ENCODE measurements around the gene F3. TPM values are rescaled to one million over a fixed set of nuclear protein-coding genes. Genes with fewer than 3 reads are reported as not detected.

Gene F3
- total RNA-seq, 2 experiments from 2014 or later, result not detected

GRCh38 chr1:94543001-94543400 lies 1.4 kb upstream of the F3 start:
- ATAC-seq (ENCODE audit: poor library complexity) (no peak), DNase-seq (no peak)
- Histone ChIP-seq H3K9me3 (ENCODE audit: control insufficient read depth in 1 of 2, insufficient read depth in 1 of 2, low read length in 2 of 2) (peaks cover 0 to 6% of the 10 kb centered on the region in 2 experiments), H3K27me3 (ENCODE audit: control insufficient read depth in 1 of 2, insufficient read depth in 2 of 2, low read length in 2 of 2) (peaks cover 39 to 67% of the 10 kb centered on the region in 2 experiments), H3K36me3 (ENCODE audit: insufficient read depth, low read length) (no peaks in the 10 kb centered on the region), H3K4me1 (ENCODE audit: insufficient read depth, low read length) (peaks cover 15% of the 10 kb centered on the region), H3K4me3 (ENCODE audit: low read length) (no peak overlapping the region), H3K27ac (ENCODE audit: low read depth in 1 of 2, low read length in 2 of 2) (no peak overlapping the region)
- TF ChIP-seq CTCF (IDR thresholded peaks at IDR 0.05), result no peak
- no peak overlapping the region for H3K27ac Mint-ChIP-seq
- ChIA-PET CTCF (no interaction called here), POLR2A (no interaction called here)
- H3K27me3 Mint-ChIP-seq, result peaks cover 82% of the 10 kb centered on the region
- intact Hi-C loops (cut with DNase I, micrococcal nuclease), result no loop called here
- H3K4me1 Mint-ChIP-seq (ENCODE audit: low read depth), result peaks cover 10% of the 10 kb centered on the region
- no peaks in the 10 kb centered on the region for H3K9me3 Mint-ChIP-seq
- H3K36me3 Mint-ChIP-seq (ENCODE audit: low read depth), result no peaks in the 10 kb centered on the region
- no peak overlapping the region for H3K4me3 Mint-ChIP-seq

- Mint-ChIP-seq H3K4me1 (ENCODE audit: low read depth) (peaks cover 10% of the 10 kb centered on the region), H3K9me3 (no peaks in the 10 kb centered on the region), H3K27ac (no peak overlapping the region), H3K36me3 (ENCODE audit: low read depth) (no peaks in the 10 kb centered on the region), H3K27me3 (peaks cover 81% of the 10 kb centered on the region), H3K4me3 (peak overlapping the region; percentile 49)
- peak in 1 of 14 experiments; percentile 10 for DNase-seq
- ATAC-seq (ENCODE audit: poor library complexity), result no peak
- intact Hi-C loops (cut with DNase I, micrococcal nuclease), result no loop called here
- CTCF ChIA-PET, result no interaction called here
- no peaks in the 10 kb centered on the region for H3K36me3 ChIP-seq (ENCODE audit: insufficient read depth, low read length)
- peaks cover 15% of the 10 kb centered on the region for H3K4me1 ChIP-seq (ENCODE audit: insufficient read depth, low read length)
- H3K27me3 ChIP-seq (ENCODE audit: control insufficient read depth in 1 of 2, insufficient read depth in 2 of 2, low read length in 2 of 2), result peaks cover 39 to 69% of the 10 kb centered on the region in 2 experiments
- no peak overlapping the region for H3K27ac ChIP-seq (ENCODE audit: low read depth in 1 of 2, low read length in 2 of 2)
- TF ChIP-seq CTCF (IDR thresholded peaks at IDR 0.05), result no peak
- peak overlapping the region; percentile 37 for H3K4me3 ChIP-seq (ENCODE audit: low read length)
- H3K9me3 ChIP-seq (ENCODE audit: control insufficient read depth in 1 of 2, insufficient read depth in 1 of 2, low read length in 2 of 2), result peaks cover 0 to 6% of the 10 kb centered on the region in 2 experiments
- POLR2A ChIA-PET, result no interaction called here
Observed at GRCh38 chr1:94542088-94542870, 720 bp upstream of the F3 start.

- H3K4me1 ChIP-seq (ENCODE audit: insufficient read depth, low read length), result peaks cover 15% of the 10 kb centered on the region
- H3K27me3 Mint-ChIP-seq, result peaks cover 81% of the 10 kb centered on the region
- peak overlapping the region; percentile 64 for H3K4me3 Mint-ChIP-seq
- no peak overlapping the region for H3K27ac ChIP-seq (ENCODE audit: low read depth in 1 of 2, low read length in 2 of 2)
- no peak for TF ChIP-seq CTCF (IDR thresholded peaks at IDR 0.05)
- H3K27me3 ChIP-seq (ENCODE audit: control insufficient read depth in 1 of 2, insufficient read depth in 2 of 2, low read length in 2 of 2), result peaks cover 39 to 76% of the 10 kb centered on the region in 2 experiments
- intact Hi-C loops (cut with DNase I, micrococcal nuclease), result no loop called here
- peaks cover 0 to 6% of the 10 kb centered on the region in 2 experiments for H3K9me3 ChIP-seq (ENCODE audit: control insufficient read depth in 1 of 2, insufficient read depth in 1 of 2, low read length in 2 of 2)
- no peaks in the 10 kb centered on the region for H3K9me3 Mint-ChIP-seq
- H3K36me3 ChIP-seq (ENCODE audit: insufficient read depth, low read length), result no peaks in the 10 kb centered on the region
- DNase-seq (no peak), ATAC-seq (ENCODE audit: poor library complexity) (no peak)
- POLR2A ChIA-PET, result no interaction called here
- CTCF ChIA-PET, result no interaction called here
- no peak overlapping the region for H3K4me3 ChIP-seq (ENCODE audit: low read length)
- peaks cover 10% of the 10 kb centered on the region for H3K4me1 Mint-ChIP-seq (ENCODE audit: low read depth)
- no peaks in the 10 kb centered on the region for H3K36me3 Mint-ChIP-seq (ENCODE audit: low read depth)
- H3K27ac Mint-ChIP-seq, result no peak overlapping the region
Observed at GRCh38 chr1:94540440-94541245, 916 bp downstream of the F3 start.

Data from CD4-positive, alpha-beta T cell (primary cell).